Peyer's patch (tissue), 4 donors: ENCODE data around the gene ADAMTS2. TPM values are rescaled to one million over a fixed set of nuclear protein-coding genes. Genes with fewer than 3 reads are reported as not detected.

Source experiments
- DNase-seq, 3 donors: peaks; one replicate each; pipeline ENCODE4 v3.0.0-alpha.2; 2017 to 2019
- H3K27ac ChIP-seq, 4 donors: fragments of 200-600 bp; sonication (generic); one replicate each; pipeline ENCODE4 v1.5.1; 2016 to 2019
- H3K27me3 ChIP-seq, 2 donors: fragments of 200-600 bp; sonication (generic); one replicate each; pipeline ENCODE4 v1.5.1; 2019
- H3K36me3 ChIP-seq, 3 donors: fragments of 200-600 bp; sonication (generic); one replicate each; pipeline ENCODE4 v1.5.1; 2016 to 2019
- H3K4me1 ChIP-seq, 4 donors: fragments of 200-600 bp; sonication (generic); one replicate each; pipeline ENCODE4 v1.5.1; 2016 to 2019
- H3K4me3 ChIP-seq, 4 donors: fragments of 200-600 bp; sonication (generic); 1 replicate in 3 of 4; 2 replicates in 1 of 4; pipeline ENCODE4 v1.5.1; 2016 to 2019; ENCODE audit warnings: mild to moderate bottlenecking in 1 of 4
- H3K9me3 ChIP-seq, 4 donors: fragments of 200-600 bp; sonication (generic); one replicate each; pipeline ENCODE4 v1.5.1; 2016 to 2019; ENCODE audit warnings: mild to moderate bottlenecking in 1 of 4
- CTCF ChIP-seq, 6 experiments: fragments of 450-650 bp in 4 of 6; fragments of 200-600 bp in 2 of 6; sonication (generic) in 1 of 6; IDR thresholded peaks; one replicate each; pipeline ENCODE4 v1.5.1; 2017 to 2019; ENCODE audit warnings: antibody characterized with exemption in 6 of 6, mild to moderate bottlenecking in 3 of 6, moderate library complexity in 1 of 6
- POLR2A ChIP-seq, 2 donors: fragments of 450-650 bp; IDR thresholded peaks; one replicate each; pipeline ENCODE4 v1.5.1; 2017; ENCODE audit warnings: antibody characterized with exemption in 2 of 2, mild to moderate bottlenecking in 2 of 2, moderate library complexity in 2 of 2
- total RNA-seq, 4 donors: library from RNA; depleted of rRNA; stranded (reverse); fragments of >200 nt; gene quantifications; one replicate each; pipeline ENCODE4 v1.1.0, GENCODE V29; 2016

Gene ADAMTS2
- total RNA-seq, 4 donors from 2014 or later = 5.3 to 90.0 (median 9.5) TPM

- H3K36me3 ChIP-seq = no peaks in the 10 kb centered on the region
- peak in 2 of 3 donors; percentile 32 for DNase-seq
- no peak overlapping the region for H3K4me3 ChIP-seq
- no peaks in the 10 kb centered on the region for H3K27me3 ChIP-seq
- H3K27ac ChIP-seq = no peak overlapping the region
- no peaks in the 10 kb centered on the region for H3K4me1 ChIP-seq
- no peaks in the 10 kb centered on the region for H3K9me3 ChIP-seq
- TF ChIP-seq POLR2A (IDR thresholded peaks at IDR 0.05) (no peak), CTCF (IDR thresholded peaks at IDR 0.05) (no peak)
These were observed 88.7 kb downstream of the ADAMTS2 start for GRCh38 chr5:179256328-179257175.

GRCh38 chr5:179255527-179256327, 89.5 kb downstream of the ADAMTS2 start:
- TF ChIP-seq CTCF (IDR thresholded peaks at IDR 0.05) = no peak
- TF ChIP-seq POLR2A (IDR thresholded peaks at IDR 0.05) = no peak
- peak in 2 of 3 donors; percentile 22 to 37 for DNase-seq
- Histone ChIP-seq H3K4me3 (no peak overlapping the region), H3K27ac (no peak overlapping the region), H3K4me1 (no peaks in the 10 kb centered on the region), H3K36me3 (no peaks in the 10 kb centered on the region), H3K9me3 (no peaks in the 10 kb centered on the region), H3K27me3 (no peaks in the 10 kb centered on the region)

GRCh38 chr5:179254638-179255271, 90.5 kb downstream of the ADAMTS2 start:
- H3K4me1 ChIP-seq = no peaks in the 10 kb centered on the region
- H3K27ac ChIP-seq = no peak overlapping the region
- H3K9me3 ChIP-seq = no peaks in the 10 kb centered on the region
- no peaks in the 10 kb centered on the region for H3K27me3 ChIP-seq
- peak in 2 of 3 donors; percentile 3 to 17 for DNase-seq
- TF ChIP-seq POLR2A (IDR thresholded peaks at IDR 0.05) = no peak
- TF ChIP-seq CTCF (IDR thresholded peaks at IDR 0.05) = no peak
- no peak overlapping the region for H3K4me3 ChIP-seq
- no peaks in the 10 kb centered on the region for H3K36me3 ChIP-seq

GRCh38 chr5:179253730-179254129, 91.5 kb downstream of the ADAMTS2 start:
- H3K4me3 ChIP-seq = no peak overlapping the region
- H3K27me3 ChIP-seq = no peaks in the 10 kb centered on the region
- TF ChIP-seq POLR2A (IDR thresholded peaks at IDR 0.05) = no peak
- TF ChIP-seq CTCF (IDR thresholded peaks at IDR 0.05) = no peak
- no peaks in the 10 kb centered on the region for H3K4me1 ChIP-seq
- H3K36me3 ChIP-seq = no peaks in the 10 kb centered on the region
- DNase-seq = peak in 2 of 3 donors; percentile 16 to 24
- no peaks in the 10 kb centered on the region for H3K9me3 ChIP-seq
- no peak overlapping the region for H3K27ac ChIP-seq

- peak in 2 of 3 donors; percentile 7 to 14 for DNase-seq
- Histone ChIP-seq H3K4me1 (no peaks in the 10 kb centered on the region), H3K4me3 (no peak overlapping the region), H3K9me3 (peaks cover 0 to 3% (median 0%) of the 10 kb centered on the region in 4 donors), H3K27ac (no peak overlapping the region), H3K36me3 (no peaks in the 10 kb centered on the region), H3K27me3 (no peaks in the 10 kb centered on the region)
- no peak for TF ChIP-seq POLR2A (IDR thresholded peaks at IDR 0.05)
- no peak for TF ChIP-seq CTCF (IDR thresholded peaks at IDR 0.05)
These were observed 93.8 kb downstream of the ADAMTS2 start for GRCh38 chr5:179251276-179251969.
